ENCODE measurements around the gene ELP6. TPM values are rescaled to one million over a fixed set of nuclear protein-coding genes. Genes with fewer than 3 reads are reported as not detected.
"Not testable (repeated sequence)": the region's sequence is repeated elsewhere in the genome, so short reads cannot be mapped to it uniquely, and the experiment has no call there.

The ELP6 gene
- total RNA-seq, 1 donor from 2014 or later: 63.8 TPM

- H3K36me3 Mint-ChIP-seq (ENCODE audit: insufficient read depth): peaks cover 2% of the 10 kb centered on the region
- no peaks in the 10 kb centered on the region for H3K27me3 Mint-ChIP-seq
- peak overlapping the region; percentile 7 for H3K4me3 Mint-ChIP-seq (ENCODE audit: low read depth)
- DNase-seq (ENCODE audit: low spot score, unreplicated experiment): no peak
- H3K9me3 Mint-ChIP-seq (ENCODE audit: low read depth): no peaks in the 10 kb centered on the region
- H3K27ac Mint-ChIP-seq: no peak overlapping the region
- TF ChIP-seq, protein P1, sequence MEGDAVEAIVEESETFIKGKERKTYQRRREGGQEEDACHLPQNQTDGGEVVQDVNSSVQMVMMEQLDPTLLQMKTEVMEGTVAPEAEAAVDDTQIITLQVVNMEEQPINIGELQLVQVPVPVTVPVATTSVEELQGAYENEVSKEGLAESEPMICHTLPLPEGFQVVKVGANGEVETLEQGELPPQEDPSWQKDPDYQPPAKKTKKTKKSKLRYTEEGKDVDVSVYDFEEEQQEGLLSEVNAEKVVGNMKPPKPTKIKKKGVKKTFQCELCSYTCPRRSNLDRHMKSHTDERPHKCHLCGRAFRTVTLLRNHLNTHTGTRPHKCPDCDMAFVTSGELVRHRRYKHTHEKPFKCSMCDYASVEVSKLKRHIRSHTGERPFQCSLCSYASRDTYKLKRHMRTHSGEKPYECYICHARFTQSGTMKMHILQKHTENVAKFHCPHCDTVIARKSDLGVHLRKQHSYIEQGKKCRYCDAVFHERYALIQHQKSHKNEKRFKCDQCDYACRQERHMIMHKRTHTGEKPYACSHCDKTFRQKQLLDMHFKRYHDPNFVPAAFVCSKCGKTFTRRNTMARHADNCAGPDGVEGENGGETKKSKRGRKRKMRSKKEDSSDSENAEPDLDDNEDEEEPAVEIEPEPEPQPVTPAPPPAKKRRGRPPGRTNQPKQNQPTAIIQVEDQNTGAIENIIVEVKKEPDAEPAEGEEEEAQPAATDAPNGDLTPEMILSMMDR (IDR thresholded peaks at IDR 0.05; ENCODE audit: unreplicated experiment): no peak
- H3K4me1 Mint-ChIP-seq (ENCODE audit: low read depth): peaks cover 11% of the 10 kb centered on the region
Measured at GRCh38 chr3:47482366-47482765, 31.1 kb downstream of the ELP6 start.

- peaks cover 14% of the 10 kb centered on the region for H3K4me1 Mint-ChIP-seq (ENCODE audit: low read depth)
- not testable (repeated sequence) for DNase-seq (ENCODE audit: low spot score, unreplicated experiment)
Measured at GRCh38 chr3:47481763-47482162, 31.7 kb downstream of the ELP6 start.

DNA sequence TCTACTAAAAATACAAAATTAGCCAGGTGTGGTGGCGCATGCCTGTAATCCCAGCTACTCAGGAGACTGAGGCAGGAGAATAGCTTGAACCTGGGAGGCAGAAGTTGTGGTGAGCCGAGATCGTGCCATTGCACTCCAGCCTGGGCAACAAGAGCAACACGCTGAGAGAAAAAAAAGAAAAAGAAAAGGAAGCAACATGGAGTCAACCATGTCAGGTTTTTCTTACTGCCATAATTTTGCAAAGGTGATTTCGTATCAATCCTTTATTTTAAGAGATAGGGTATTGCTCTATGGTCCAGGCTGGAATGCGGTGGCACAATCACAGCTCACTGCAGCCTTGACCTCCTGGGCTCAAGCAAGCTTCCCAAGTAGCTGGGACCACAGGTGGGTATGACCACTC, 33.2 kb downstream of the ELP6 start:
- H3K36me3 Mint-ChIP-seq (ENCODE audit: insufficient read depth); H3K4me3 Mint-ChIP-seq (ENCODE audit: low read depth); H3K27me3 Mint-ChIP-seq; H3K9me3 Mint-ChIP-seq (ENCODE audit: low read depth); H3K27ac Mint-ChIP-seq; DNase-seq (ENCODE audit: low spot score, unreplicated experiment): not testable (repeated sequence)
- H3K4me1 Mint-ChIP-seq (ENCODE audit: low read depth): peaks cover 16% of the 10 kb centered on the region

More at GRCh38 chr3:47481763-47482162, 31.7 kb downstream of the ELP6 start:
- H3K27me3 Mint-ChIP-seq; H3K4me3 Mint-ChIP-seq (ENCODE audit: low read depth); H3K9me3 Mint-ChIP-seq (ENCODE audit: low read depth); H3K36me3 Mint-ChIP-seq (ENCODE audit: insufficient read depth): not testable (repeated sequence)
- peak overlapping the region; percentile 15 for H3K27ac Mint-ChIP-seq

GRCh38 chr3:47479826-47480160, 33.7 kb downstream of the ELP6 start:
- Mint-ChIP-seq H3K9me3 (ENCODE audit: low read depth) (no peaks in the 10 kb centered on the region), H3K4me3 (ENCODE audit: low read depth) (no peak overlapping the region), H3K27me3 (no peaks in the 10 kb centered on the region), H3K4me1 (ENCODE audit: low read depth) (peaks cover 20% of the 10 kb centered on the region), H3K36me3 (ENCODE audit: insufficient read depth) (no peaks in the 10 kb centered on the region), H3K27ac (no peak overlapping the region)
- TF ChIP-seq, protein P1 (IDR thresholded peaks at IDR 0.05; ENCODE audit: unreplicated experiment): no peak
- no peak for DNase-seq (ENCODE audit: low spot score, unreplicated experiment)

- Mint-ChIP-seq H3K4me3 (ENCODE audit: low read depth) (no peak overlapping the region), H3K36me3 (ENCODE audit: insufficient read depth) (no peaks in the 10 kb centered on the region), H3K27me3 (no peaks in the 10 kb centered on the region), H3K27ac (no peak overlapping the region), H3K9me3 (ENCODE audit: low read depth) (no peaks in the 10 kb centered on the region), H3K4me1 (ENCODE audit: low read depth) (peaks cover 35% of the 10 kb centered on the region)
- TF ChIP-seq, protein P1 (IDR thresholded peaks at IDR 0.05; ENCODE audit: unreplicated experiment): no peak
- no peak for DNase-seq (ENCODE audit: low spot score, unreplicated experiment)
Measured at GRCh38 chr3:47478022-47478421, 35.5 kb downstream of the ELP6 start.

DNA sequence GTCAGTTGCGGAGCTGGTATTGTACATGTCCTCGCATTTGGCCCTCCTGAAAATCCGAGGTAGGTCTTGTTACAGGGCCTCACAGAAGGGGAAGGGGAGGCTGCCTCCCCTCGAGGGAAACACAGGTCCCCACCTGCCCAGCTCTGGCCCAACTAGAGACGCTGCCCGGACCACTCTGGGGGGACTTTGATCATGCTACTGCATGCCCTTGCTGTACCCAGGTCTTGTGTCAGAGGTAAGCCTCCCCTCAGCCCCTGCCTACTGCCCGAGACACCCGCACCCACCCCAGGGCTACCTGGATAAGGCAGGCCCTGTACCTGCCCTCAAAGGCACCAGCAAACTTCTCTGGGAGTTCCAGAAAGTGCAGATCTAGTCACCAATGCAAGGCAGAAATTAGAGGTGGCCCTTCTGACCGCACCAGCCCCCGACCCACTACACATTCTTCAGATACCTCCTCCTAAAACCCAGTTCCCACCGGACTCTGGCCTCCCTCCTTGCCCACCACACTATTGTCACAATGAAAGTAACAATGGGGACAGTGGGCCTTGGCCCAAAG, 36.8 kb downstream of the ELP6 start:
- Mint-ChIP-seq H3K4me3 (ENCODE audit: low read depth) (peak overlapping the region; percentile 89), H3K9me3 (ENCODE audit: low read depth) (no peaks in the 10 kb centered on the region), H3K36me3 (ENCODE audit: insufficient read depth) (no peaks in the 10 kb centered on the region), H3K4me1 (ENCODE audit: low read depth) (peaks cover 30% of the 10 kb centered on the region), H3K27me3 (no peaks in the 10 kb centered on the region), H3K27ac (peak overlapping the region; percentile 62)
- TF ChIP-seq, protein P1 (IDR thresholded peaks at IDR 0.05; ENCODE audit: unreplicated experiment): no peak
- no peak for DNase-seq (ENCODE audit: low spot score, unreplicated experiment)
